HG03521 (cell line): Measurements from ENCODE around the gene NISCH.
A peak's percentile ranks its signal among the peaks of the same experiment; 100 is the strongest.
"Not testable (repeated sequence)": the region's sequence is repeated elsewhere in the genome, so short reads cannot be mapped to it uniquely, and the experiment has no call there.

Source experiments
- ATAC-seq: cut with Tn5 transposase; IDR thresholded peaks from one replicate; pipeline ENCODE4 v1.9.1; 2021; ENCODE audit warnings: mild to moderate bottlenecking, moderate library complexity; ENCODE audit not compliant: unreplicated experiment

Gene NISCH

DNA sequence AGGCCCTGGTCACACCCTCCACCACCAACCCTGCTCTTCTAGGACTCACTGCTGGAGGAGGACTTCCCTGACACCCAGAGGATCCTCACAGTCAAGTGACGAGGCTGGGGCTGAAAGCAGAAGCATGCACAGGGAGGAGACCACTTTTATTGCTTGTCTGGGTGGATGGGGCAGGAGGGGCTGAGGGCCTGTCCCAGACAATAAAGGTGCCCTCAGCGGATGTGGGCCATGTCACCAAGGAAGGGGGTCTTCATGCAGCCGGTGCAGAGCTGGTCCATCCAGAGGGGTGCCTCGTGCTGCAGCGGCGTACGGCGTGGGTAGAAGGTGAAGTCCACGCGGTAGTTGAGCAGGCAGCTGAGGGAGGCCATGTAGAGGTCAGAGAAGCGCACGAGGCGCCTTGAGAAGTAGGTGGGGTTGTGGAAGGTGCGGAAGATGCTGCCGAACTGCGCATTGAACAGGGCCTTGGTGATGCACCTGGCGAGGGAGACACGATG, 68.9 kb downstream of the NISCH start:
- no peak for ATAC-seq

DNA sequence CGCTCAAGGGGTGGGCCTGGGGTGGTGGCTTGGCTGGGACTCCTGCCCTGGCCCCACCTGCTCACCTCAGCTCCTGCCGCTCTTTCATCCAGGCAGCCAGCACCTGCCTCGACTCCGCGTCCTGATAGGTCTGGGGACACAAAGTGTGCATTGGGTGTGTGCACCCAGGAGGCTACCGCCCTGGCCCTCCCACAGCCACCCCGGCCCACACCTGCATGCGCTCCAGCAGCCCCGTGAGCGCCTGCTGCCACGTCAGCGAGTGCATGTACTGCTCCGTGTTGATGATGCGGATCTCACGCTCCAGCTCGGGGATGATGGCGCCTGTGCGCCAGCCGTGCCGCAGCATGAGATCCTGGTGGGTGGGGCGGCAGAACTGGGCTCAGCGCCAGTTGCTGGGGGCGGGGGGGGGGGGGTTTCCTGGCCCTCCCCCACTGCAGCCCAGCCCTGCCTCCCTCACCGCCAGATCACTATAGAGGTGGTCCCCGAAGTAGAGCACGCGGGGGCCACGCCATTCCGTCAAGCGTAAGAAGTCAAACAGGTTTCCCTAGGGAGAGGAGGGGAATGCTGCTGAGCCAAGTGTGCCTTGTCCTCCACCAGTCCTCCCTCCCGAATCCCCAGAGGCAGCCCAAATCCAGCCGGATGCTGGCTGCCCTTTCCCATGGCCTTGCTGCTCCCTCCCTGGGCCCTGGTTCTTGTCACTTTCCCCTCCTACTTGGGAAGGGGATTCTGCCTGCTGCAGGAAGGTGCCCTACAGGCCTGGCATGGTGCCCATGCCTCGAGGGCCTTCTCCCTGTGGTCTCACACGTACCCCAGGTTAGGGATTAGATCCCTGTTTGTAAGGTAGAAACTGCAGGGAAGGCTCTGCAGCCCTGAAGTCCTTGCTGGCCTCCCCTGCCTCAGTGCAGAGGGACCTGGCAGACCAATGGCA, 69.6 kb downstream of the NISCH start:
- ATAC-seq: no peak

DNA sequence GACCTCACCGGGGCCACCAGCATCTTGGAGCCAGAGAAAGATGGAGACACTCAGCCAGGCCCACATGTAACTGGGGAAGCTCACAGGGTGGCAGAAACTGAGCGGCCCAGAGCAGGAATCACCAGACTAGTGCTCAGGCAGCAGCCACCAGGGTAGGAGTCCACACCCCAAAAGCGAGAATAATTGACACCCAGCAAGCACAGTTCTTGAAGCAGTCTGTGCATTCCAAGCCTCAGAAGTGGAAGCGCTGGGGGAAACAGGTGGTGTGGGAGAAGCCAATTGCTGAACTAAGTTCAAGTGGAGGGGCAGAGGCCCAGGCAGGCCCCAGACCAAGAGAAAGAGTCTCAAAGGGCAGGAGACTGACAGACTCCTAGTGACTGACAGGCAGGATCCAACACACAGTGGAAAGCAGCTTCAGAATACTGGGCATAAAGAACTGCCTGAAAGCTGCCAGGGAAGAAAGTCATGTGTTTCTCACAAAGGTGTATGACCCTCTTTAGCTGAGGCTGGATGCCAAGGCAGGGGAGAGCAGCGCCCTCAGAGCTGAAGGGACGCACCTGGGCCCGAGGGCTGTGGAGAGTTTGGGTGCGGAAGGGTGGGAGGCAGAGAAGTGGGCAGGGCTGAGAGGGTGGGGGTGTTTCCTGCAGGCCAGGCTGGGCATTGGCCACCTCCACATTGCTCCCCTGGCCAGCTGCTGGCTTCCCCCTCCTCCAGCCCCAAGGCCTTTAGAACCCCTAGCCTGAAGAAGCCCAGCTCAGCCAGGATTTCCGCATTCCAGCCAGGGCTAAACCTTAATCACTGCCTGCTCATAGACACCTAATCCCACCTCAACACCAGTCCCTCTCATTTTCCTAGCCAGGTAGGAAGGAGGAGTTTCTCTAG, 70.5 kb downstream of the NISCH start:
- ATAC-seq: no peak

DNA sequence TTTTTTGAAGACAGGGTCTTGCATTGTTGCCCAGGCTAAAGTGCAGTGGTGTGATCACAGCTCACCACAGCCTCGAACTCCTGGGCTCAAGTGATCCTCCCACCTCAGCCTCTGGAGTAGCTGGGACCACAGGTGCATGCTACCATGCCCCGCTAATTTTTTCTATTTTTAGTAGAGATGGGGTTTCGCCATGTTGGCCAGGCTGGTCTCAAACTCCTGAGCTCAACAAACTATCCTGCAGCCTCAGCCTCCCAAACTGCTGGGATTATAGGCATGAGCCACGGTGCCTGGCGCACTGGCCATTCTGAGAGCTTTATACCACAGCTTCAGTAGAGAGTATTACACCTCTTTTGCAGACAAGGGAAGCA, 71.3 kb downstream of the NISCH start:
- ATAC-seq: not testable (repeated sequence)

DNA sequence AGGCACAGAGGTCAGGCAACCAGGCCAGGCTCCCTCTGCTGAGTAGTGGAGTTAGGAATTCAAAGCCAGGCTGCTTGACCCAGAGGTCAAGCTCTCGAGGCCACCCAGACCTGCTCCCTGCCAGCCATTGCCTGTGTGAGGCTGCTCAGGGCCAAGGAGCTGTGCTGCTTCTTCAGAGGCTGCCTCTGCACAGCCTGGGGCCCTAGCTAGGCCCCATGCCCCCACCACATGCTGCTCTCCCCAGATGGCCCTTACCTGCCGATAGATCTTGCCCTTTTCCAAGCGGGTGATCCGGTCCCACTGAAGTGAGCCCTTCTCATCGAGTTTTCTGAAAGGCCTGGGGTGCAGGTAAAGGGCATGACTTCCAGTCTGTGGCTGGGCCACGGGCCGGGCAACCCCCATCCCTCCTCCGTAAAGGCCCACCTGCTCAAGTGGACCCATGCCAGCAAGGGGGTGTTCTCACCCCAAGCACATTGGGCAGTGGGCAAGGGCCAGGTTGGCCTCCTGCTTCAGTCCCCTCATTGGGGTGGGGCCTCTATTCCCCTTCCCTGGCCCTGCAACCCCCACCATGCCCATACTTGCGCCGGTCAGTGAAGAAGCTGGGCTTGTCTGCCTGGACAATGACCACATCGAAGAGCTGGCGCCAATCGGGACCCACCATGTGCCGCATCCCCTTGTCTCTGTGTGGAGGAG, 71.8 kb downstream of the NISCH start:
- ATAC-seq: no peak

DNA sequence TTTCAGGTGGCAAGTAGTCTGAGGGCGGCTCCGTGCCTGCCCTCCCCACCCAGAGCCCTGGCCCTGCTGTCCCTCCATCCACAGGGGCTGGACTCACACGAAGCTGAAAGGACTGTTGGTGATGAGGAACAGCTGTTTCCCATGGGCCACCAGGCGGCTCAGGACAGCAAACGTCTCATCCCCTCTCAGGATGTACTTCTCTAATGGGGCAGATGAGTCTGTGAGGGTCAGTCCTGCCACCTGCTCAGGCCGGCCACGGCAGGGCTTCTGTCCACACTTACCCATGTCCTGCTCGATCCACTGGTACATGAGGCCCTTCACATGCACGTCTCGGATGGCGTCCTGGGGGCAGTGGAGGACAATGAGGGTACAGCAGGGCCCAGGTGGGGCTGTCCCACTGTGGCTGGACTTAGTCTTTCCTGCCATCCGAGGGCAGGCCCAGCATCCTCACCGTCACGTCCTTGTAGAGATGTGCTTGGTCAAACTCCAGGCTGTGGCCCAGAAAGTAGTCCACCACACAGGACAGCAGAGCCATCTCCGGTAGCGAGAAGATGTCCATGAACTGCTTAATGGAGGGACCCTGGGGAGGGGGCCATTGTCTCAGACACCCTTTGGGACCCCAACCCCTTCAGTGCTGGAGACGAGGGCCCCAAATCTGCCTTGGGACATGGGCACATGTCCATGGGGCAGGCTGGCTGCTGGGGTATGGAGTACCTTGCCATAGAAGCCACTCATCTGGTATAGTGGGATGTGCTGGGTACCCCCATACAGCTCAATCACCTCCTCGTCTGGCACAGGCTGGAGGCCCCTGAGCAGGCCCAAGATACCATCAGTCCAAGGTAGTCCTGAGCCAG, 72.6 kb downstream of the NISCH start:
- no peak for ATAC-seq

DNA sequence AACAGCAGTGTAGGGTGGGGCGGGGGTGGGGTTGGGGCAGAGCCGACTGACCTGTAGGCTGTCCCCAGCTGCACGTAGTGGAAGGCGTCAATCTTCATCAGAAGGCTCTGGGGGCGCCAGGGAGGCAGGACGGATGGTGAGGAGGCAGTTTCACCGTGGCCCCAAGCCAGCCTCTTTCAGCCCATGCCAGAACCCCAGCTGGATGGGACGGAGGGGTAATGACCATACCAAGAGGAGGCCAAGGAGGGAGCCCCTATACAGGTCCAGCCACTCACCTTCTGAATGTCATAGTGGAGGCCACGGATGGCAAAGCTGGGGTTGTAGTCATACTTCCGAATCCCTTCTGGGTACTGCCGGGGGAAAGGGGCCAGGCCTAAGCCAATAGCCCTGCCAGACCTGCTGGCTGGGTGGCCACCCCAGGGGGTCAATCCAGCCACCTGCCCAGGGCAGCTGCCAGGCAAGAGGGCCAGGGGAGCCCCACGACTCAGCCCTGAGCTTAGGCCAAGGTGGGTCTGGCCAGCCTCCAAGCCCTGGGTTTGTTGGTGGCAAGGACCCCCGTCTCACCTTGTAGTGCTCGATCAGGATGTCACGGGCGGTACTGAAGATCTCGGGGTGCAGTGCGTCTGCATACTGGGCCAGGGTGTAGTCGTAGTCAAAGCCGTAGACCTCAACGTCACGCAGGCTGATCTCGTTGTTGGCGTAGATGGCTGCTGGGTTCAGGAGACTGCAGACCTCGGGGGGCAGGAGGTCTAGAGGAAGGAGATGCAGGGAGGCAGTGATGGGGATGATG, 73.4 kb downstream of the NISCH start:
- ATAC-seq: no peak

DNA sequence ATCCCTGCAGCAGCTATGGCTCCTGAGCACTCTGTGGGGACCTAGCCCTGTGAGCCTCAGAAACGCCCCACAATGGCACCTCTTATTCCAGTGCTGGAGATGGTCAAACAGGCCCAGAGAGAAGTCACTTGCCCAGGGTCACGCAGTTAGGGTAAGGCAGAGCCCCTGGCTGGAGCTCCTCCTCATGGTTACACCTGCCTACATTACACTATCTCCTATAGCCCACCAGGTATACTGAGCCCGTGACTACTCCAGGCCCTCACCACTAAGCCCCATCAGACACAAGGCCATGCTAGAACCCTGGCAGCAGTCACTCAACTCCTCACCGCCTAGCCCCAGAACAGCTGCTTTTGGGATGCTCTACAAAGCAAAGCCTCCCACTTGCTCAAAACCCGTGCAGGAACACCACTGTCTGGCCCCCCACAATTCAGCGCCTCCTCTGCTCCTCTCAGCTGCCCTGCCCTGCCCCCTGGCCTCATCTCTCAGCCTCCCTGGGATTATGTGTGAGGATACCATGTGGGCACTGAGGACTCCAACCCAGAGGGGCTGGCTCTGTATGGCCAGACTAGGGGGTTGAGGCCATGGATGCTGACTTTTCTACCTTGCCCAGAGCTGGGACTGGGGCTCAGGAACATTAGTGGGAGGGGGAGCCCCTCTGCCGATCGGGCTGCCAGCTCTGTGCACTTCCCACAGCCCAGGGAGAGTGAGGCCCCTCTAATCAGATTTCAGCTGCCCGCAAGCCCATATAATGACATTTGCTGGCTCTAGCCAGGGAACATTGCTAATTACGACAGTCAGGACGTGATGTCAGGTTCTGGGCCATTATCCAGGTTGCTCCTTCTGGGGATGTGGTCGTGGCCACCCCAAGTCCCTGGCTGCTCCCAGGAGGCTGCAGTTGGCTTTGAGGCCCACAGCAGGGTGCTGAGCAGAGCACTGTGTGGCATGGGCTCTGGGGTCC, 74.3 kb downstream of the NISCH start:
- ATAC-seq: no peak

DNA sequence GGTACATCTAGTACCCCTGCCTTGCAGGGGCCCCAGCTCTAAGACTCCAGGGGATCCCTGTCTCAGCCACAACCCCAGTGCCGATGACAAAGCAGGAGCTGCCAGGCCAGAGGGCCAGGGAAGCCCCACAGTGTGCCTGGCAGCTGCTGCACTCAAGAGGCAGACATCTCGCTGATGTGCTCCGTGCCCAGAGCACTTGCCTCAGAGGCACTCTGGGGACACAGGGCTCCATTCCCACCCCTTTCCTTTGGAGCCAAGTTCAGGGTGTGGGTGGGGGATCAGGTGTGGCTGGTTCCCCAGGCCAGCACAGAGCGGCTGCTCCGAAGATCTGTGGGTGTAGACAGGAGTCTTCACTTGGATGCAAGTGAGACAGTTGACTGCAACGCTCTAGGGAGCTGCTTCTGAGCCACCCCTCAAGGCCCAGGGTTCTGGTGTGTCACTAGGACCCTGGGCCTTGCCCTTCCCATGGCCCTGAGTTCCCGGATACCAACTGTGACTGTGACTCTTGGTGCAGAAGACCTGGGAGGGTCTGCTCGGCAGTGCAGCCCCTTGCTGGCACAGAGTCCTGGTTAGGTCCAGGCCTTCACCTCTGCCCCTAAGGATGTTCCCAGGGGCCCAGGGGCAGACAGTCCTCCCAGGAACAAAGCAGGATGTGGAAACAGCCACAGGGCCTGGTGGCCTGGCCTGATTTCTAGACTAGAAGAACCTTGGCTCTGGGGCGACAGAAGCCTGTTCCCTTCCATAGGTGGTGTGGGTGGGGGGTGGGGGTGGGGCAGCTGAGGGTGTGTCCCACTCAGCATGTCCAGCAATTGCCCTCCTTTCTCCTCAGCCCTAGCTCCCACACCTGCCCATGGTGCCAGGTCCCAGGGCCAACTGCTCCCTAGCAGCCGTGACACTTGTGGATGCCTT, 75.8 kb downstream of the NISCH start:
- no peak for ATAC-seq

DNA sequence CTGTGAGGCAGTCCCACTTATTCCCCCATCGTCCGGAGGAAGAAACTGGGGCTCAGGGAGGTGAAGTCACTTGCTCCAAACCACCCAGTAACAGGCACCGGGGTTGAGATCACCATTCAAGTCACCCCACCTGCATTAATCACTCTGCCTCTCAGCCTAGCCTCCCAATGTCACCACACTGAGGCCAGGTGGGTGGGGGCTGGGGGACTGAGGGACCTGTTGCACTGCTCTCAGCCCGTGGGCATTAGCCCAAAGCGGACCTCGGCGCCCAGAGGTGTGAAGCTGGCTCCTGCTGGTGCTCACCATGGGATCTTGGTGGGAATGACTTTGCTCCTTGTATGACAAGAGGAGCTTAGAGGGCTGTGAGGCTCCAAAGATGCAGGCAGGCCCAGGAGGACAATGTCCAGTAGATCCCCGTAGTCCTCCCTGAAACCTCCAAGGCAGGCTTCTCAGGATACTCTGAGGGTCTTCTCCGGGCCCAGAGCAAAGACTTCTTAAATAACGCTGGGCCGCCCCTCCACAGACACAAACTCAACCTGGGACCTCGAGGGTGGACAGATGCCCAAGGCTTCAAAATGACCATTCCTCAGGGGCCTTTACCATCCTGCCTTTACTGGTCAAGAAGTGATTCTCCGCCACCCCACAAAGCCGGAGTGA, 76.6 kb downstream of the NISCH start:
- ATAC-seq: no peak

DNA sequence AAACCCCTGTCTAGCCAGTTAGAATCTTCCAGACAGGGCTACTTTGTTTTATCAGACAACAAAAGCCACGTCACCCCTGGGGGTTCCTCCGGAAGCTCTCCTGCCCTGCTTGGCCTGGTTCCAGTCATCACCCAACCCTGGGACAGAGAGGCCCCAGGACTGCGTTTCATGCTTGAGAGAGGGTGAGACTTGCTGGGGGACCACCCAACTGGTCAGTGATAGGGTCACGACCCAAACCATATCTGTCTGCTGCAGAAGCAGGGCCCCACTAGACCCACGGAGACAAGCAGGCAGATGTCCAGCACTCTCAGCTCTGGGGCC, 77.1 kb downstream of the NISCH start:
- ATAC-seq: no peak

DNA sequence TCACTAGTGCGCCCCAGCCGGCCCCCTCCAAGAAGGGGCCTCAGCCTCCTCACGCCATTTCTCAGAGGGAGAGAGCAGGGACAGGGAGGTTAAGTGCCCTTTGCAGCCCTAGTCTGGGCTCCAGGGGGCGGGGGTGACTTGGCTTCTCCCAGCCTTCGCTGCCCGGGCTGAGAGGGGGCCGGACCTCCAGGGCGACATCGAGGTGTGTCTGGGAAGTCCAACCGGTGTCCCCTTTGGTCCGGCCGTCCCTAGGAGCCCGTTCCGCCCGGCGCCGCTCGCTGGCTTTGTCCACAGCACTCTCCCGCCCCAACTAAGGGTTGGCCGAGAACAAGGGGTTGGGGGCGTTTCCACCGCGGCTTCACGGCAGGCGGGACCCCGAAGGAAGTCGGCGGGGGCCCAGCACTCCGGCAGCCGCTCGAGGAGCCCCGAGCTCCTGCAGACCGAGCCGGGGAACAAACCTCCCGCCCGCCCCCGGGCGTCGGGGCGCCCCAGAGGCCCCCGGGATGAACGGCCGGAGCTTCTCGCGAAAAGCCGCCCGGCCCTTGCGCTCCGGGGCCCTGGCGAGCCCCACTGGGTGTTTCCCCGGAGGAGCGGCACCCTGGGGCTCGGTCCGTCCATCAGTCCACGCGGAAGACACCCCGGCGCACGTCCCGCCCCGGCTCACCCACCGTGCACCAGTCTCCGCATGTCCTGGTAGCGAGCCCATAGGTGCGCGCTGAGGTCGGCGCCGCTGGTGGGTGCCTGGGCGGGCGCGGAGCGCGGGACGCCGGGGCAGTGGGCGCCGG, 77.6 kb downstream of the NISCH start:
- peak; percentile 3 for ATAC-seq

DNA sequence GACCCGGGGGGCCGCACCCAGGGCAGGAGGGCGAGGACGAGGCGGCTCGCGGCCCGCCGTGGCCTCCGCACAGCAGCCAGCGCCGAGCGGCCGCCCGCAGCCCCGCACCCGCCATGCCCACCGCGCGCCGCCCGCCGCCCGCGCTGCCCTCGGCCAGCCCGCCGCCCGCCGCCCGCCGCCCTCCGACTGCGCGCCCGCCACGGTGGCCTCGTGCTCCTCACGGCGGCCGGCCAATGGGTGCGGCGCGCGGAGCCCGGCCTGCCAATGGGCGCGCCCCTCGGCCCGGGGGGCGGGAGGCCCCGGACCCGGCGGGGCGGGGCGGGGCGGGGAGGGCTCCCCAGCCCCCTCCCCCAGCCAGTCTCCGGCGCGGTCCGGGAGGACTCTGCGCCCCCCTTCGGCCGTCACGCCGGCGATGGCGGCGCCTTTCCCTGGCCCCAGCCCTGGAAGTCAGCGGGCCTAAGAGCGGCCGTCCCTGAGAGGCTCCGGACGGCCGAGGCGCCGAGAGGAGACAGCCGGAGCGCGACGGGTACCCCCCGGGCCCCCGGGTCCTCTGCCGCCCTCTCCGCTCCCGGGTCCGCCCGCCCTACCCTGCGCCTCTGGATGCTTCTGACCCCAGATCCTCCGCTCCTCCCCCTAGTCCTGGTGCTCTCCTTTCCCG, 78.3 kb downstream of the NISCH start, which contains the start of gene NT5DC2:
Gene NT5DC2 (minus strand): TSS at position 235 of the 658 bp plus-strand sequence. CDS start 120 bp downstream, at position 115.
- peak; percentile 28 for ATAC-seq

DNA sequence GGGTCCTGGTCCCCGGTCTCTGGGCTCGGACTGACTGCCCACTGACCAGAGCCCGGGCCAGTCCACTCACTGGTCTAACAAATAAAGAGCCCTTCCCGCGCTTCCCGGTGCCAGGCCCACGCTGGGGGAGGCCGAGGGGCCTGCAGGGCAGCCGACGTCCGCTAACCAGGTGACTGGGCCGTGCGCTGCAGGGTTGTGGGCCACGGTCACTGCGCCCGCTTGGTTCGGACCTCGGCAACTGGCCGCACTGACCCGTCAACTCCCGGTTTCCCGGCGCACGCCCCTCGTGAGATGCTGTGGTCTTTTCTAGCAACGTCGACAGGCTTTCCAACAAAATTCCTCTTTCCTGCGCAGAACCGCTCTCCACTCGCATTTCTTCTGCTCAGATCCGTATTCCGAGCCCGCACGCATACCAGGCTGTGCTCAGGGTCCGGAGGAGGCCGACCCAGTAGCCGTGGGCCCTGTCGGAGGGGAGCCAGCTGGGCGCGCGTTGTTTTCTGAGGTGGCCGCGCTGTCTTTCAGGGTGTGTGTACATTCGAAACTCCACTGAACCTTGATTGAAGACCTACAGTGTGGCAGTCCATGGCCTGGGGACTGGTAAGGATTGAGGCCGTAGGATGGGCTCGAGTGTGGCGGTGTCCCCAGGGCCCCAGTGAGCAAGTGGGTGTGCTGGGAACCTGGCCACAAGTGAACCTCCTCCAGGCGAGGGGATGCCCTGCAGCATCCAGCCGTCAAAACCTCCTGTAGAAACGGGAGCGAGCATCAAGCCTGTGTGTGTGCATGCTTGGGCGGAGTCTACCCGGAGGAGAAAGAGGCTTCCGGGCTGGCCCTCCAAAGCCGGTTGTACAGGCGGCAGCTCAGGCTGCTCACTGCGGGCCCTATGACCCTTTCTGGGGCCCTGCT, 79.1 kb downstream of the NISCH start:
- no peak for ATAC-seq
